GM23248 (cell line): ENCODE measurements around the gene ANKRD55.

Source experiments
- EZH2 ChIP-seq: fragments of 200-600 bp; sonication (generic); IDR thresholded peaks from 2 replicates; pipeline ENCODE4 v1.6.1; 2018; ENCODE audit warnings: antibody characterized with exemption, mild to moderate bottlenecking; ENCODE audit not compliant: insufficient read depth, poor library complexity, severe bottlenecking
- EZH2phosphoT487 ChIP-seq: fragments of 200-600 bp; sonication (generic); IDR thresholded peaks from 2 replicates; pipeline ENCODE4 v1.6.1; 2018; ENCODE audit warnings: antibody characterized with exemption, moderate library complexity, mild to moderate bottlenecking, low read depth; ENCODE audit not compliant: insufficient read depth

GRCh38 chr5:56097055-56097454, 136.1 kb downstream of the ANKRD55 start:
- TF ChIP-seq EZH2: no peak
- TF ChIP-seq EZH2phosphoT487: no peak
